NT2/D1 (cell line): ENCODE results near the gene MGAT5.
A peak's percentile ranks its signal among the peaks of the same experiment; 100 is the strongest.

ENCODE experiments used
- DNase-seq: peaks from one replicate; pipeline ENCODE4 v3.0.0-alpha.2; 2011; ENCODE audit warnings: low read depth, low spot score
- H3K27me3 ChIP-seq: 2 replicates; pipeline ENCODE4 v1.6.0; 2011; ENCODE audit warnings: mild to moderate bottlenecking; ENCODE audit not compliant: insufficient read length, insufficient read depth
- H3K36me3 ChIP-seq: 2 replicates; pipeline ENCODE4 v1.6.1; 2011; ENCODE audit warnings: mild to moderate bottlenecking, low read length, mixed read lengths; ENCODE audit not compliant: insufficient read depth, insufficient read length
- H3K4me1 ChIP-seq: 2 replicates; pipeline ENCODE4 v1.5.1; 2011; ENCODE audit not compliant: insufficient read depth, insufficient read length
- H3K4me3 ChIP-seq: 2 replicates; pipeline ENCODE4 v1.5.1; 2011; ENCODE audit warnings: low read depth; ENCODE audit not compliant: insufficient read length
- H3K9ac ChIP-seq: 2 replicates; pipeline ENCODE4 v1.6.0; 2011; ENCODE audit warnings: low read depth; ENCODE audit not compliant: insufficient read length
- H3K9me3 ChIP-seq: 2 replicates; pipeline ENCODE4 v1.5.1; 2011; ENCODE audit warnings: mild to moderate bottlenecking, low read length; ENCODE audit not compliant: insufficient read depth
- SUZ12 ChIP-seq: IDR thresholded peaks from 2 replicates; pipeline ENCODE4 v1.6.1; 2011; ENCODE audit not compliant: insufficient read length, insufficient read depth; ENCODE audit errors: extremely low read depth
- YY1 ChIP-seq: IDR thresholded peaks from 2 replicates; pipeline ENCODE4 v1.6.1; 2011; ENCODE audit not compliant: insufficient read length, insufficient read depth
- ZNF274 ChIP-seq: IDR thresholded peaks from 2 replicates; pipeline ENCODE4 v1.6.1; 2011; ENCODE audit warnings: mild to moderate bottlenecking, low read depth, low read length

Gene MGAT5

DNA sequence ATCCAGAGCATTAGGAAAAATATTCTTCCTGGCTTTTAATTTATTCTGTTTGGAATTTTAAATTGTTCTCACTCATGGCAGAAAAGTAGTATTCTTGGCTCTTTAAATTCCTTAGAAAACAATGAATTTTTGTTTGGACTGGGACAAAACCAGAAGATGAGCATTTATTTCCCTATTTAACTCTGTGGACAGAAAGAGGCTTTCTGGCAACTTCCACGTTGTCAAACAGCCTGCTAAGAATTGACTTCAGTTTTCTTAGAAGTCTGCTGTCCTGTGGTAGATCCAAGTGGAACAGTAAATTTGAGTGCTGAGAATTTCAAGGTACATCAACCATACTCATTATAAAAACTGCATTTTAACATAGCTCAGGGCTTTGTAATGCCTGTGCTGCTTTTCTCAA lies 83.8 kb downstream of the MGAT5 start:
- DNase-seq = no peak
- H3K4me3 ChIP-seq = no peak overlapping the region
- H3K9ac ChIP-seq = no peak overlapping the region
- no peaks in the 10 kb centered on the region for H3K4me1 ChIP-seq
- no peaks in the 10 kb centered on the region for H3K27me3 ChIP-seq
- no peak for TF ChIP-seq YY1
- no peak for TF ChIP-seq ZNF274
- TF ChIP-seq SUZ12 = no peak
- no peaks in the 10 kb centered on the region for H3K9me3 ChIP-seq
- peaks cover 14% of the 10 kb centered on the region for H3K36me3 ChIP-seq

DNA sequence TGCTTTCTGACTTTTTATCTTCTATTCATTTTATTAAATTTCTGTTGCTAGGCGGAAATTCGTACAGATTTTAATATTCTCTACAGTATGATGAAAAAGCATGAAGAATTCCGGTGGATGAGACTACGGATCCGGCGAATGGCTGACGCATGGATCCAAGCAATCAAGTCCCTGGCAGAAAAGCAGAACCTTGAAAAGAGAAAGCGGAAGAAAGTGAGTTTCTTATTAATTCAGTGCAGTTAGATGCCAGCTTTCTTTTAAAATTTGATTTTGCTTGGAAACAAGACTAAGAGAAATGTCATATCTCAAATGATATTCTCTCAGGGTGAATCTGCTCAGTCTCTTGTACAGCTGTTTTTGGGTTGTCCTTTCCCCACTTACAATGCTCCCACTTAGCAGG lies 84.3 kb downstream of the MGAT5 start:
- Histone ChIP-seq H3K4me1 (no peaks in the 10 kb centered on the region), H3K9me3 (no peaks in the 10 kb centered on the region), H3K36me3 (peaks cover 14% of the 10 kb centered on the region), H3K9ac (no peak overlapping the region), H3K27me3 (no peaks in the 10 kb centered on the region), H3K4me3 (no peak overlapping the region)
- no peak for DNase-seq
- TF ChIP-seq SUZ12 = no peak
- no peak for TF ChIP-seq YY1
- TF ChIP-seq ZNF274 = no peak

DNA sequence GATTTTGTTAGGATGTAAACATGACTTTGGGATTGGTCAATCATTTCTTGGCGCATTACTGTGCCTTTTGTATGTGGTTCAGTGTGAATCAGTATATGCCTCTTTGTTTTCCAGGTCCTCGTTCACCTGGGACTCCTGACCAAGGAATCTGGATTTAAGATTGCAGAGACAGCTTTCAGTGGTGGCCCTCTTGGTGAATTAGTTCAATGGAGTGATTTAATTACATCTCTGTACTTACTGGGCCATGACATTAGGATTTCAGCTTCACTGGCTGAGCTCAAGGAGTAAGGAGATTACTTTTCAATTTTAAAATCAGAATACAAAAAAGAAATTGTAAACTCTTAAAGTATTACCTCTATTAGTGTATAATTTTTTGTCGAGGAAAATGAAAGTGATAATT lies 87.6 kb downstream of the MGAT5 start:
- no peak overlapping the region for H3K4me3 ChIP-seq
- no peak for DNase-seq
- H3K9me3 ChIP-seq = no peaks in the 10 kb centered on the region
- peaks cover 22% of the 10 kb centered on the region for H3K36me3 ChIP-seq
- TF ChIP-seq SUZ12 (no peak), ZNF274 (no peak), YY1 (no peak)
- H3K4me1 ChIP-seq = no peaks in the 10 kb centered on the region
- no peaks in the 10 kb centered on the region for H3K27me3 ChIP-seq
- no peak overlapping the region for H3K9ac ChIP-seq

DNA sequence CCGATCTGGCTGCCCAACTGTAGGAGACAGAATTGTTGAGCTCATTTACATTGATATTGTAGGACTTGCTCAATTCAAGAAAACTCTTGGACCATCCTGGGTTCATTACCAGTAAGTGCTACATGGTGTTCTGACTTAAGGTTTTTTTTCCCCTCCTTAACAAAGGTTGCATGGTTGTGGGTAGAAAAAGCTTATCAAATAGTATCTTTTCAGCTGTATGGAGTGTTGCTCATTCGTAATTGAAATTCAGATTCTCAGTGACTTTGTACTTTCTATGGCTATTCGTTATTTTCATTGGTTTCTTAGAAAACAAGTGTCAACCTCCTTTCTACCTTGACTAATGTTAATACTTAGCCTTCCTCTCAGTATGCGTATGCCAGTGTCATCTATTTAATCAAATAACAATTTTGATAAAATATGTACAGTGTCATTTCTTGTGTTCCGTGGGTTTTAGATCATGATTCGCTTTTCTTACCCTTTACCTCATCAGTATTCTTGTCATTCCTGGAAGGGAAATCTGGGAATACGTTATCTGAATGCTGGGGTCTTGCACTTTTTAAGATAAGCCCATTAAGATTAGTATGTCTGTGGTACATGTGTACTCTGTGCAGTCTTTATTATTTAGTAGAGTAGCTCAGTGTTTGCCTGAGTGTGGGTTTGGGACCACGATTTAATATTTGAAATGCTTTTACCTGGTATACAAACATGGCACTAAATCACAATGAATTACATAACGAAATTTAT lies 91.3 kb downstream of the MGAT5 start:
- TF ChIP-seq SUZ12 (no peak), YY1 (no peak), ZNF274 (no peak)
- no peaks in the 10 kb centered on the region for H3K27me3 ChIP-seq
- H3K9me3 ChIP-seq = no peaks in the 10 kb centered on the region
- H3K4me1 ChIP-seq = no peaks in the 10 kb centered on the region
- H3K36me3 ChIP-seq = peaks cover 21% of the 10 kb centered on the region
- H3K9ac ChIP-seq = no peak overlapping the region
- H3K4me3 ChIP-seq = no peak overlapping the region
- no peak for DNase-seq

GRCh38 chr2:134346141-134346540 lies 92.3 kb downstream of the MGAT5 start:
- Histone ChIP-seq H3K27me3 (no peaks in the 10 kb centered on the region), H3K9ac (no peak overlapping the region), H3K4me3 (no peak overlapping the region), H3K4me1 (no peaks in the 10 kb centered on the region), H3K36me3 (peaks cover 21% of the 10 kb centered on the region), H3K9me3 (no peaks in the 10 kb centered on the region)
- no peak for DNase-seq
- TF ChIP-seq ZNF274 (no peak), SUZ12 (no peak), YY1 (no peak)

GRCh38 chr2:134347756-134348155 lies 93.9 kb downstream of the MGAT5 start:
- Histone ChIP-seq H3K36me3 (peaks cover 11% of the 10 kb centered on the region), H3K4me3 (no peak overlapping the region), H3K9ac (no peak overlapping the region), H3K27me3 (no peaks in the 10 kb centered on the region), H3K9me3 (no peaks in the 10 kb centered on the region), H3K4me1 (no peaks in the 10 kb centered on the region)
- peak; percentile 1 for DNase-seq
- no peak for TF ChIP-seq SUZ12
- no peak for TF ChIP-seq ZNF274
- no peak for TF ChIP-seq YY1

DNA sequence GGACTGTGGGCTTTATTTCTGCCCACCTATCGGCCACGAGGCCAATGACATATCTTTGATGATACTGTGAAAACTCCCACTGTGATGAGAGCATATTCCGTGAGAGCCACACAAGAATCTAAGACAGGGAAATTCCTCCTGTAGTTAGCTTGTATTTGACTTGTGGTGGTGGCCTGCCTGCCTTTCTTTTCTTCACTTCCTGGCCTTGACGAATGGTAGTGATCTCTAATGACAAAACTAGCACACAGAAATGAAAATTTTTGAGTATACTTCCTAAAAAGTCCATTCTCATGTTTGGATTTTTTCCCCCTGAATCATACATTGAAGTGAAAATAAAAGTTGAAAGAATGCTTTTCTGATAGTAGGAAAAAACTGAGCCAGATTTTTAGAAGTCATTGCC lies 94.4 kb downstream of the MGAT5 start:
- H3K36me3 ChIP-seq = peaks cover 11% of the 10 kb centered on the region
- TF ChIP-seq YY1 (no peak), ZNF274 (no peak), SUZ12 (no peak)
- DNase-seq = no peak
- no peak overlapping the region for H3K9ac ChIP-seq
- no peaks in the 10 kb centered on the region for H3K9me3 ChIP-seq
- H3K4me3 ChIP-seq = no peak overlapping the region
- no peaks in the 10 kb centered on the region for H3K4me1 ChIP-seq
- no peaks in the 10 kb centered on the region for H3K27me3 ChIP-seq
